ENCODE measurements around the gene ATP11C.

GRCh38 chrX:139907078-139907477 is 25.8 kb downstream of the ATP11C start:
- no peak for TF ChIP-seq CTCF (IDR thresholded peaks at IDR 0.05; ENCODE audit: low read depth, low read length, poor library complexity, severe bottlenecking)
- TF ChIP-seq EZH2phosphoT487 (IDR thresholded peaks at IDR 0.05; ENCODE audit: borderline replicate concordance, low read length), result no peak
